Body of pancreas (tissue), 4 donors: ENCODE data around the gene SEMA5B.

ENCODE experiments used
- POLR2A ChIP-seq, 3 donors: fragments of 450-650 bp; IDR thresholded peaks; one replicate each; pipeline ENCODE4 v1.6.1; 2016; ENCODE audit warnings: antibody characterized with exemption in 3 of 3, mild to moderate bottlenecking in 2 of 3
- TF ChIP-seq, protein P1 (sequence below), 7 experiments: fragments of 450-650 bp in 4 of 7; fragments of 200-600 bp in 3 of 7; sonication (generic) in 3 of 7; IDR thresholded peaks; one replicate each; pipeline ENCODE4 v1.5.1; 2016 to 2019; ENCODE audit warnings: antibody characterized with exemption in 7 of 7

DNA sequence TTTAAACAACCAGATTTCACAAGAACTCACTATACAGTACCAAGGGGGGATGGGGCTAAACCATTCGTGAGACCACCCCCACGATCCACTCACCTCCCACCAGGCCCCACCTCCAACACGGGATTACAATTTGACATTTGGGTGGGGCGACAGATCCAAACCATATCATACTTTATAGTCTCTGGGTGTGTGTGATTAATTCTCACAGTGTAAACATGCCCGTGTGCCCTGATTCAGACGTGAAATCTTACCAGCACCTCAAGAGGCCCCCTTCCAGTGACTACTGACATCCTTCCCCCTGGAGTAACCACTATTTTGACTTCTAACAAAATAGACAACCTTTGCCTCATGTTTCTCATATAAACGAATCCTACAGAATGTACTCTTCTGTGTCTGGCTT lies 34.3 kb upstream of the SEMA5B start:
- TF ChIP-seq, protein P1, sequence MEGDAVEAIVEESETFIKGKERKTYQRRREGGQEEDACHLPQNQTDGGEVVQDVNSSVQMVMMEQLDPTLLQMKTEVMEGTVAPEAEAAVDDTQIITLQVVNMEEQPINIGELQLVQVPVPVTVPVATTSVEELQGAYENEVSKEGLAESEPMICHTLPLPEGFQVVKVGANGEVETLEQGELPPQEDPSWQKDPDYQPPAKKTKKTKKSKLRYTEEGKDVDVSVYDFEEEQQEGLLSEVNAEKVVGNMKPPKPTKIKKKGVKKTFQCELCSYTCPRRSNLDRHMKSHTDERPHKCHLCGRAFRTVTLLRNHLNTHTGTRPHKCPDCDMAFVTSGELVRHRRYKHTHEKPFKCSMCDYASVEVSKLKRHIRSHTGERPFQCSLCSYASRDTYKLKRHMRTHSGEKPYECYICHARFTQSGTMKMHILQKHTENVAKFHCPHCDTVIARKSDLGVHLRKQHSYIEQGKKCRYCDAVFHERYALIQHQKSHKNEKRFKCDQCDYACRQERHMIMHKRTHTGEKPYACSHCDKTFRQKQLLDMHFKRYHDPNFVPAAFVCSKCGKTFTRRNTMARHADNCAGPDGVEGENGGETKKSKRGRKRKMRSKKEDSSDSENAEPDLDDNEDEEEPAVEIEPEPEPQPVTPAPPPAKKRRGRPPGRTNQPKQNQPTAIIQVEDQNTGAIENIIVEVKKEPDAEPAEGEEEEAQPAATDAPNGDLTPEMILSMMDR (IDR thresholded peaks at IDR 0.05) = no peak
- no peak for TF ChIP-seq POLR2A (IDR thresholded peaks at IDR 0.05)
